GM18951 (cell line): ENCODE data around the gene COL5A1.
"Not testable (repeated sequence)": the region's sequence is repeated elsewhere in the genome, so short reads cannot be mapped to it uniquely, and the experiment has no call there.

Experiments used
- POLR2A ChIP-seq: IDR thresholded peaks from 4 replicates; pipeline ENCODE4 v1.6.1; 2011; ENCODE audit warnings: mild to moderate bottlenecking; ENCODE audit not compliant: insufficient read length, insufficient read depth; ENCODE audit errors: extremely low read depth
- in situ Hi-C: fragments of 300-500 bp; cut with MboI; formaldehyde crosslinking; loops from one replicate; pipeline ENCODE4 v1.12.0; 2022; ENCODE audit warnings: low sequenced_read_pairs, mixed read lengths, inconsistent platforms; ENCODE audit not compliant: unreplicated experiment

The COL5A1 gene

GRCh38 chr9:134633362-134634142 is 8.1 kb upstream of the COL5A1 start:
- no peak for TF ChIP-seq POLR2A
- in situ Hi-C loops, result no loop called here

GRCh38 chr9:134634176-134634575 is 7.4 kb upstream of the COL5A1 start:
- in situ Hi-C loops, result no loop called here
- no peak for TF ChIP-seq POLR2A

DNA sequence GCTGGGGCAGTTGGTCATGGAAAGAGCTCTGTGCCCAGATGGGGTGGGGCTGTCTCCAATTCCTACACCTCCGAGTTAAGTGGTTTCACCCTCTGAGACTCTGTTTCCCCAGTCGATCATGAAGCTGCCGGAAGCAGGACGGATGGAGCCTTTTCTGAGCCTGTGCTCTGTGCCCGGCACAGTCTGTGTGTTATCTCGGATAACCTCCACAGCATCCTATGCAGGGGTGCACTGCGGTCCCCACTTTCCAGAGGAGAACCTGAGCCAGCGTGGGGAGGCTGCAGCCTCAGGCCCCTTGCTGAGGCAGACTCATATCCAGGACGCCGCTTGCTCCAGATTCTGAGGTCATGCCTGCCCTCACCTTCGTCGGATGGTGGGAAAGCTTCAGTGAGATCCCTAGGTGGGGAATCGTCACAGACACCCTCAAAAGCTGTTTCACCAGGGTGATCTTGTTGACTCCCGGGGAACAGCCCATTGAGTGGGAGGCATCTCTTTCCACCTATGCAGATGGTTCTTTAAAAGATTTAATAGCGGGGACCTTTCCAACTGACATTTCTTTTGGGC is 6.9 kb upstream of the COL5A1 start:
- in situ Hi-C loops, result no loop called here
- TF ChIP-seq POLR2A, result no peak

- TF ChIP-seq POLR2A, result no peak
- in situ Hi-C loops, result no loop called here
Observed at GRCh38 chr9:134635351-134636148, 6.1 kb upstream of the COL5A1 start.

GRCh38 chr9:134636149-134636507 is 5.5 kb upstream of the COL5A1 start:
- in situ Hi-C loops, result no loop called here
- no peak for TF ChIP-seq POLR2A

- in situ Hi-C loops, result no loop called here
- no peak for TF ChIP-seq POLR2A
Observed at GRCh38 chr9:134637241-134637640, 4.4 kb upstream of the COL5A1 start.

DNA sequence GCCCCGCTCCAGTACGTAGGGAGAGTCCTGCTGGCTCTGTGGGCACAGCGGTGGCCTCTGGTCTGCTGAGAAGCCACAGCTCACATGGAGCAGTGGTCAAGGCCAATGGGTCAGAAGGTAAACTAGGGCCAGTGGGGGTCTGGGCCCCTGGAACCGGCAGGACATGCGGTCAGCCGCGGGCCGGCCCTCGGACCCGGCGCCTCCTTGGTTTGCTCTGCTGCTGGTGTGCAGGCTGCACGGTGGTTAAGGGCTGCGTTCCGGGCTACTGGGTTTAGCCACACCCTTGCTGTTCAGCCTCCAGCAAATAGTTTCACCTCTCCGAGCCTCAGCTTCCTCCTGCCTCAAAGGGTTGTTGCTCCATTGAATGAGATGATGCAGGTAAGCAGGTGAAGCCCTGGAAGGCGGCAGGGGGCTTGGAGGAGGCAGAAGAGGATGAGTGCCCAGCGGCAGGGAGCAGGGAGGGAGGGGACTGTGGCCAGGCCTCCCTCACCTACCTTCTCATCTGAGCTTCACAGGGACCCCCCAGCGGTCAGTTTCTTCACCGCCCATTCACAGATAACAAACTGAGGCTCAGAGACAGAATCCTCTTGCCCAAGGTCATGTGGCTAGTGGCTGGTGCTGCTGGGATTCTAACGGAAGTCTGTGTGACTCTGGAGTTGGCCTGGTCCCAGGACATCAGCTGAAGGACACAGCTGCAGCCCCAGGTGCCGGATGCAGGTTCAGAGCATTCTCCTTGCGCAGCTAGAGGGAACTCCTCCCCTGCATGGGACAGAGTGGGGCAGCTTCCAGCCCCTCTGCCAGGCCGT is 3.7 kb upstream of the COL5A1 start:
- TF ChIP-seq POLR2A, result no peak
- in situ Hi-C loops, result no loop called here

DNA sequence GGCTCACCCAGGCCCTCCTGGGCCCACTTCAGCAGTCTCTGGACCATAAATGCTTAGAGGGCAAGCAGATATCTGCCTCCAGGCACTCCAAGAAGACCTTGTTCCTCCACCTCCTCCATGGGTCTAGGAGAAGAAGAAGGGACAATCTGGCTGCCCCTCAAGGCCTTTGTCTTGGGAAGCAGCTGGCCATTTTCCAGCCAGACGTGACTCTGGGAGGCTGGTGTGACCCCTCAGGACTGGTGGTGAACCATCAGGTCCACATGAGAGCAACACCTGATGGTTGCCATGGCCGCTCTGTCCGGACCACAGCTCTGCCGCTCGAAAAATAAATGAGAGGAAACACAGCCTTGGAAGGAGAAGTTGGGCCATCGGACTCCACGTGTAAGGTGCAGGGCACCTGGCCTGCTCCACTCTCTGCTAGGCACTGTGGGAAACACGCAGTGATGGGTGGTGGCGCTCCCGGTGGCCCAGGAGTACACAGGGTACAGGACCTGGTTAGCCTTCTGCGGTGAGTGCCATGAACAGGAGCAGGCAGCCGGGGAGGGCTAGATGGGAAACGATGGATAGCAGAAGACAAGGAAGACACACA is 3.0 kb upstream of the COL5A1 start:
- TF ChIP-seq POLR2A, result no peak
- in situ Hi-C loops, result no loop called here

- TF ChIP-seq POLR2A, result no peak
- in situ Hi-C loops, result no loop called here
Observed at GRCh38 chr9:134639994-134640393, 1.6 kb upstream of the COL5A1 start.

GRCh38 chr9:134640506-134641172 is 964 bp upstream of the COL5A1 start:
- in situ Hi-C loops, result no loop called here
- no peak for TF ChIP-seq POLR2A

- in situ Hi-C loops, result no loop called here
- TF ChIP-seq POLR2A, result no peak
Observed at GRCh38 chr9:134641990-134642384, 384 bp downstream of the COL5A1 start.

GRCh38 chr9:134642385-134643181 is 980 bp downstream of the COL5A1 start:
- TF ChIP-seq POLR2A, result no peak
- in situ Hi-C loops, result no loop called here

- TF ChIP-seq POLR2A, result no peak
- in situ Hi-C loops, result no loop called here
Observed at GRCh38 chr9:134643222-134643671, 1.6 kb downstream of the COL5A1 start.

DNA sequence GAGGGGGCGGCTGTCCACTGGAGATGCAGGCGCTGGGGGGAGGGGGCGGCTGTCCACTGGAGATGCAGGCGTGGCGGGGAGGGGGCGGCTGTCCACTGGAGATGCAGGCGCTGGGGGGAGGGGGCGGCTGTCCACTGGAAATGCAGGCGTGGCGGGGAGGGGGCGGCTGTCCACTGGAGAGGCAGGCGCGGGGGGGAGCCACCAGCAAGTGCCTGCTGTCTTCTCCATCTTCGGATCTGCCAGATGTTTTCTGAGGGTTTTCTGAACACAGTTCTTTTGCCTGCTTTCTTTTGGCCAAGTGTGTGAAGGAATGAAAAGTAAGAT is 2.8 kb downstream of the COL5A1 start:
- in situ Hi-C loops, result not testable (repeated sequence)
